ENCODE results near the gene DHX36. TPM values are rescaled to one million over a fixed set of nuclear protein-coding genes. Genes with fewer than 3 reads are reported as not detected.

The DHX36 gene
- total and polyA plus RNA-seq, 4 donors: 15.0 to 86.4 (median 62.9) TPM

DNA sequence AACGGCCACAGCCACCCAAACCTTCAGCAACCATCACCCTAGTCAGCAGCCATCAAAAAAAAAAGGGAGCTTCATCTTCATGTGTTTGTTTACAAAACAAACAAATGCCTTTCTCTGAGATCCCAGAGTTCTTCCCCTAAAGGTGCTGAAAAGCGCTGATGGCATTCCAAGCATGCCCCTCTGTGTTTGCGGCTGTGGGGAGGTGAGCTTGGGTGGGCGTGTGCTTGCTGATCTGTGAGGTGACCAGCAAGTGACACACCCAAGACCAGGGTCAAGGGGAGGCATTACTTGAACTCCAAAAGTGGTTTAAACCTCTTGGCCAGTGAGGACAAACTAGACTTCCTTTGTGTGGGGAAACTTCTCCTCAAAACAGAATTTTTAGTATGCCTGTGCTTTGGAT, 81.5 kb downstream of the DHX36 start:
- Histone ChIP-seq H3K9me3 (ENCODE audit: control insufficient read depth, low read length) (no peaks in the 10 kb centered on the region), H3K27me3 (ENCODE audit: control insufficient read depth in 1 of 2, insufficient read depth in 2 of 2, low read length in 1 of 2) (no peaks in the 10 kb centered on the region), H3K27ac (ENCODE audit: low read depth in 1 of 2, low read length in 2 of 2) (peak overlapping the region; percentile 97 to 98), H3K4me3 (ENCODE audit: low read length in 2 of 2) (no peak overlapping the region), H3K36me3 (ENCODE audit: control insufficient read depth in 1 of 2, insufficient read depth in 2 of 2, low read length in 1 of 2) (peaks cover 0 to 2% of the 10 kb centered on the region in 2 donors), H3K4me1 (ENCODE audit: control insufficient read depth in 1 of 2, insufficient read depth in 2 of 2, low read length in 2 of 2) (peaks cover 2 to 15% of the 10 kb centered on the region in 2 donors)
- WGBS, 2 donors: 86 to 88% methylated on average over 4 of the region's 4 CpGs
- DNase-seq (no peak), ATAC-seq (ENCODE audit: low FRiP score) (no peak)
- intact Hi-C loops (cut with DNase I): loop anchor here in 1 of 2 donors (5.0 kb wide), 1 partner anchor 120 kb away; the partner anchor contains the start of gene ARHGEF26

DNA sequence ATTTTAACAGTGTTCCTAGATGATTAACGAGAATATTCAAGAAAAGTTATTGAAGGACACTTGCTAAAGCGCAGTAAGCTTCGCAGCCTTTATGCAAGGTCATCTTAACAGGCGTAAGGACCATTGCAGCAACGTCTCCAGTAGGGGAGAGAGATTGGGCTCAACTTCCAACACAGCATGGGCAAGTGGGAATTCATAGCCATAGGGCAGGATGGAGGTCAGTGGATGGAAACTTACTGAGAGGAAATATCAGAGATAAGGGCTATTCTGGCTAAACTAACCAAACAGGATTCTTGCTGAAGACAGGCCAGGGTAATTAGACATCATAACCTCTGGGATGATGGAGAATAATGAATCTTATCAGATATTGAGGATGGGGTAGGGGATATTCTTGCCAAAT, 82.8 kb downstream of the DHX36 start:
- 91 to 94% methylated on average over 5 of the region's 5 CpGs for WGBS, 2 donors
- Histone ChIP-seq H3K4me1 (ENCODE audit: control insufficient read depth in 1 of 2, insufficient read depth in 2 of 2, low read length in 2 of 2) (peaks cover 2 to 15% of the 10 kb centered on the region in 2 donors), H3K4me3 (ENCODE audit: low read length in 2 of 2) (no peak overlapping the region), H3K27ac (ENCODE audit: low read depth in 1 of 2, low read length in 2 of 2) (peak overlapping the region in 1 of 2 donors; percentile 54), H3K9me3 (ENCODE audit: control insufficient read depth, low read length) (no peaks in the 10 kb centered on the region), H3K36me3 (ENCODE audit: control insufficient read depth in 1 of 2, insufficient read depth in 2 of 2, low read length in 1 of 2) (peaks cover under 1 to 4% of the 10 kb centered on the region in 2 donors), H3K27me3 (ENCODE audit: control insufficient read depth in 1 of 2, insufficient read depth in 2 of 2, low read length in 1 of 2) (no peaks in the 10 kb centered on the region)
- intact Hi-C loops (cut with DNase I): loop anchor here in 1 of 2 donors (5.0 kb wide), 1 partner anchor 119 kb away; the partner anchor contains the start of gene ARHGEF26
- ATAC-seq (ENCODE audit: low FRiP score) (no peak), DNase-seq (no peak)

DNA sequence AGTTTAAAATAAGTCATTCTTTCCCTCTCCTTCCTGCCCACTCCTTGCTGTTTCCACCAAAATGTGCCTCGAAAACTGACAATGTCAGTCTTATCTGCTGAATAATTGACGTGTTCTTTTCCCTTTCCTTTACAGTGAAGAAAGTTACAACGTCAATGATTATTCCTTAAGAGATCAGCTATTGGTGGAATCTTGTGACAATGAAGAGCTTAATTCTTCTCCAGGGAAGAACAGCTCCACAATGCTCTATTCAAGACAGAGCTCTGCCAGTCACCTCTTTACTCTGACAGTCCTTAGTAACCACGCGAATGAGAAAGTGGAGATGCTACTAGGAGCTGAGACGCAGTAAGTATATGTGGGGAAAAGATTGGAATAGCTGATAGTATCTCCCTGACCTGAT, 84.1 kb downstream of the DHX36 start:
- Histone ChIP-seq H3K4me3 (ENCODE audit: low read length in 2 of 2) (no peak overlapping the region), H3K9me3 (ENCODE audit: control insufficient read depth, low read length) (no peaks in the 10 kb centered on the region), H3K27ac (ENCODE audit: low read depth in 1 of 2, low read length in 2 of 2) (no peak overlapping the region), H3K27me3 (ENCODE audit: control insufficient read depth in 1 of 2, insufficient read depth in 2 of 2, low read length in 1 of 2) (no peaks in the 10 kb centered on the region), H3K4me1 (ENCODE audit: control insufficient read depth in 1 of 2, insufficient read depth in 2 of 2, low read length in 2 of 2) (peaks cover 2 to 15% of the 10 kb centered on the region in 2 donors), H3K36me3 (ENCODE audit: control insufficient read depth in 1 of 2, insufficient read depth in 2 of 2, low read length in 1 of 2) (peaks cover 4% of the 10 kb centered on the region in 2 donors)
- no peak for DNase-seq
- intact Hi-C loops (cut with DNase I): loop anchor here in 1 of 2 donors (5.0 kb wide), 1 partner anchor 118 kb away; the partner anchor contains the start of gene ARHGEF26
- WGBS, 2 donors: 93 to 95% methylated on average over 6 of the region's 6 CpGs
- no peak for ATAC-seq (ENCODE audit: low FRiP score)

DNA sequence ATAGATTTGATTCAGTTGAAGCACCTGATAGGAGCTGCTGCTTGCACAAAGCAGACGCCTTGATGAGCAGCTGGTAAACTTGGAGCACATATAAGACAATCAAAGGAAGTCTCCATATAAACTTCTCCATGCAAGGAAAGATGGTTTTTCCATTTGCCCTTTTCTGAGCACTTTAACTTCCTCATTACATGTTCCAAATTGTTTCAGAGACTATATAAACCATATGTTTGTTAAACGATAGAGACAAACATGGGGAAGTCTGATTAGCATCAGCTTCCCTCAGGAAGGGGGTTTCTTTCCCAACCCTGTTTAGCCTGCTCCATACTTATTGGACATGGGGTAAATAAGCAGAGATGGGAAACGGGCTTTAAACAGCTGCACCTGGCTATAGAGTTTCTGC, 88.0 kb downstream of the DHX36 start:
- Histone ChIP-seq H3K9me3 (ENCODE audit: control insufficient read depth, low read length) (no peaks in the 10 kb centered on the region), H3K4me3 (ENCODE audit: low read length in 2 of 2) (no peak overlapping the region), H3K36me3 (ENCODE audit: control insufficient read depth in 1 of 2, insufficient read depth in 2 of 2, low read length in 1 of 2) (peaks cover 5 to 7% of the 10 kb centered on the region in 2 donors), H3K27ac (ENCODE audit: low read depth in 1 of 2, low read length in 2 of 2) (no peak overlapping the region), H3K27me3 (ENCODE audit: control insufficient read depth in 1 of 2, insufficient read depth in 2 of 2, low read length in 1 of 2) (no peaks in the 10 kb centered on the region), H3K4me1 (ENCODE audit: control insufficient read depth in 1 of 2, insufficient read depth in 2 of 2, low read length in 2 of 2) (peaks cover 0 to 2% of the 10 kb centered on the region in 2 donors)
- 85 to 87% methylated on average over 3 of the region's 3 CpGs for WGBS, 2 donors
- DNase-seq (no peak), ATAC-seq (ENCODE audit: low FRiP score) (no peak)
- intact Hi-C loops (cut with DNase I): no loop called here

DNA sequence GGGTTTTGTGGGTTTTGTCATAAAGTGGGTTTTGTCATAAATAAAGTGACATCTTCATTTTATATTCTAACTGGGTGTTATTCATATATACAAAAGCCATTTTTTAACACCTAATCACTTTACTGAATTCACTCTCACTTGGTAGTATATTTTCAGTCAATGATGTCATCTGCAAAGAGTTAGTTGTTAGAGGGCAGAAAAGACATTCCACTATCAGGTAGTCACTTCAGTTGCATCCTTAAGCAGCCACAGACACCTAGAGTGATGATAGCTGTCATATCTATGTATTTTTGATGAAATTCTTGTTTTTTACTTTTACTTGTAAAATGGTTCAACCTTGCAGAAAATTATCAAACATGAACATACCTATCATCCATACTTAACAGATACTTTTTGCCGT, 89.0 kb downstream of the DHX36 start:
- Histone ChIP-seq H3K36me3 (ENCODE audit: control insufficient read depth in 1 of 2, insufficient read depth in 2 of 2, low read length in 1 of 2) (peaks cover 4 to 7% of the 10 kb centered on the region in 2 donors), H3K27me3 (ENCODE audit: control insufficient read depth in 1 of 2, insufficient read depth in 2 of 2, low read length in 1 of 2) (no peaks in the 10 kb centered on the region), H3K9me3 (ENCODE audit: control insufficient read depth, low read length) (no peaks in the 10 kb centered on the region), H3K27ac (ENCODE audit: low read depth in 1 of 2, low read length in 2 of 2) (no peak overlapping the region), H3K4me1 (ENCODE audit: control insufficient read depth in 1 of 2, insufficient read depth in 2 of 2, low read length in 2 of 2) (peaks cover 0 to 2% of the 10 kb centered on the region in 2 donors), H3K4me3 (ENCODE audit: low read length in 2 of 2) (no peak overlapping the region)
- ATAC-seq (ENCODE audit: low FRiP score) (no peak), DNase-seq (no peak)
- intact Hi-C loops (cut with DNase I): no loop called here
- WGBS, 2 donors: 98 to 100% methylated on average over 1 of the region's 1 CpG

DNA sequence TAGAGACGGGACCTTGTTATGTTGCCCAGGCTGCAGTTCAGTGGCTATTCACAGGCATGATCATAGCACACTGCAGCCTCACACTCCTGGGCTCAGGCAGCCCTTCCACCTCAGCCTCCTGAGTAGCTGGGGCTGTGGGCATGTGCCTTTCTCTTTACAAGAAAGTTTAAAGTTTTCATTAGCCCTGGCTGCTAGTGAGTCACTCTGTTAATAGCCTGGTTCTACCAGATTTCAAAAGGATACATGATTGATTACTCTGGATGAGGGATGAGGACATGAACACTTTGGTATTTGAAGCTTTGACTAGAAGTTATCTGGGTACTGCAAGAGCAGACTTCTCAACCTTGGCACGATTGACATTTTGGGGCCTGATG, 95.1 kb downstream of the DHX36 start:
- DNase-seq: no peak
- Histone ChIP-seq H3K27me3 (ENCODE audit: control insufficient read depth in 1 of 2, insufficient read depth in 2 of 2, low read length in 1 of 2) (no peaks in the 10 kb centered on the region), H3K27ac (ENCODE audit: low read depth in 1 of 2, low read length in 2 of 2) (no peak overlapping the region), H3K36me3 (ENCODE audit: control insufficient read depth in 1 of 2, insufficient read depth in 2 of 2, low read length in 1 of 2) (peaks cover 2% of the 10 kb centered on the region in 2 donors), H3K4me1 (ENCODE audit: control insufficient read depth in 1 of 2, insufficient read depth in 2 of 2, low read length in 2 of 2) (no peaks in the 10 kb centered on the region), H3K4me3 (ENCODE audit: low read length in 2 of 2) (no peak overlapping the region), H3K9me3 (ENCODE audit: control insufficient read depth, low read length) (no peaks in the 10 kb centered on the region)
- intact Hi-C loops (cut with DNase I): no loop called here
- WGBS, 2 donors: 83 to 88% methylated on average over 2 of the region's 2 CpGs
- no peak for ATAC-seq (ENCODE audit: low FRiP score)

DNA sequence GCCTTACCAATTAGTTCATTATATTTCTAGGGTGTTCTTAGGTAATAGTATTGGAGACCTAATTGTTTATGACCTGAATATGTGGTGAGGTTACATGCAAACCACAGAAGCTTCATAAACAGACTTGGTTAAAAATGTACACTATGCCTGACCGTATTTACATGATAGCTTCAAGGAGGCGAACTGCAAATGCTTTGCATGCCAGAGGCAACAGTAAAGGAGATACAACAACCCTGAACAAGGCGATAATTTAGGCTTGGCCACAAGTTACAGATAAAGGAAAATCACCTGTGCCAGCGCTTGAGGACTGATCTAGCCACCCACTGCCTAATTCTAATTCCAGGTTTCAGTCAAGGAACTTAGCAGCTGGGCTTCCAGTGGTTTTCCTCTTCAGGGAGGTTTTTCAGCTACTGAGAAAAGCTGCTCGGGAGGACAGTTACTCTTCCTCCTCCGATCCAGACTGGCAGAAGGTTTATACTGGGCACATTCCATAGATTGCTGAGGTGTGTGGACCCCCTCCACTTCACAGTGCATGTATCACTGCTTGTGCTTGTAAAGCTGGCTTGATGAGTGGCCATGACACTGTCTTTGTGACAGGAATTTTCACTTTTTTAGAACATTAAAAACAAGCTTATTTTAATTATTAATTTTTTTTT, 95.6 kb downstream of the DHX36 start:
- DNase-seq: no peak
- no peak overlapping the region for H3K4me3 ChIP-seq (ENCODE audit: low read length in 2 of 2)
- no peaks in the 10 kb centered on the region for H3K9me3 ChIP-seq (ENCODE audit: control insufficient read depth, low read length)
- H3K27me3 ChIP-seq (ENCODE audit: control insufficient read depth in 1 of 2, insufficient read depth in 2 of 2, low read length in 1 of 2): no peaks in the 10 kb centered on the region
- intact Hi-C loops (cut with DNase I): no loop called here
- 95% methylated on average over 6 of the region's 6 CpGs for WGBS, 2 donors
- H3K27ac ChIP-seq (ENCODE audit: low read depth in 1 of 2, low read length in 2 of 2): no peak overlapping the region
- H3K36me3 ChIP-seq (ENCODE audit: control insufficient read depth in 1 of 2, insufficient read depth in 2 of 2, low read length in 1 of 2): no peaks in the 10 kb centered on the region
- no peaks in the 10 kb centered on the region for H3K4me1 ChIP-seq (ENCODE audit: control insufficient read depth in 1 of 2, insufficient read depth in 2 of 2, low read length in 2 of 2)
- ATAC-seq (ENCODE audit: low FRiP score): no peak

DNA sequence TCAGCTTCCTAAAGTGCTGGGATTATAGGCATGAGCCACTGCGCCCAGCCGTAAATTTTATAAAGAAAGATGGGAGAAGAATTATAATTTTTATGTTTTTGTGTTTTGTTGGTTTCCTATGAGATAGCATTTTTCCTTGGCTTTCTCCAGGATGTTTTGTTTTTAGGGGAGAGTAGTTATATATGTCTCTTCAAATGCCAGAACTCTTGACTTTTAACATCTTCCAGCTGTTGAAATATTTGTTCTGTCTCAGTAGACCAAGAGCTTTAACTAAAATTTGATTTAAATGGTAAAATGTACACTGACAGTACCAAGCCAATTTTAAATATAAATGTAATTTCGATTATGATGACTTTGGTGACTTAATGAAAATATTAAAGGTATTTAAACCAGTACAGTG, 96.8 kb downstream of the DHX36 start:
- H3K27me3 ChIP-seq (ENCODE audit: control insufficient read depth in 1 of 2, insufficient read depth in 2 of 2, low read length in 1 of 2): no peaks in the 10 kb centered on the region
- H3K36me3 ChIP-seq (ENCODE audit: control insufficient read depth in 1 of 2, insufficient read depth in 2 of 2, low read length in 1 of 2): no peaks in the 10 kb centered on the region
- no peaks in the 10 kb centered on the region for H3K9me3 ChIP-seq (ENCODE audit: control insufficient read depth, low read length)
- H3K27ac ChIP-seq (ENCODE audit: low read depth in 1 of 2, low read length in 2 of 2): no peak overlapping the region
- no peaks in the 10 kb centered on the region for H3K4me1 ChIP-seq (ENCODE audit: control insufficient read depth in 1 of 2, insufficient read depth in 2 of 2, low read length in 2 of 2)
- ATAC-seq (ENCODE audit: low FRiP score): no peak
- intact Hi-C loops (cut with DNase I): no loop called here
- 82 to 87% methylated on average over 3 of the region's 3 CpGs for WGBS, 2 donors
- no peak for DNase-seq
- no peak overlapping the region for H3K4me3 ChIP-seq (ENCODE audit: low read length in 2 of 2)

DNA sequence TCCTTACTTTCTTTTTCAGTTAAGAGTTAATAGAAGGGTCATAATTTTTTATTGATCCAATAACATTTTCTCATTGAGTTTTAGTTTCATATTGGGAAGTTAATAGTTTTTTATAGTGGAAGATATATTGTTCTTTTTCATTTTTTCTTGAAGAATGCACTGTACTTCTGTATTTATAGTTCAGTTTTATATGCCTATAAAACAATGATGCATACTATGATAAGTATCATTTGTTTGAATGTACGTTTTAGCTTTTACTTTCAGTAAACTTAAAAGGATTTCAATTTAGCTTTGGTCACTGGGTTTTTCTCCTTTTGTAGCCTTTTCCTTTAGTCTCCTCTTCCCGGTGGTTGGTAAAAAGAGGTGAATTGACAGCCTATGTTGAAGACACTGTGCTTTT, 98.8 kb downstream of the DHX36 start:
- Histone ChIP-seq H3K27me3 (ENCODE audit: control insufficient read depth in 1 of 2, insufficient read depth in 2 of 2, low read length in 1 of 2) (no peaks in the 10 kb centered on the region), H3K9me3 (ENCODE audit: control insufficient read depth, low read length) (no peaks in the 10 kb centered on the region), H3K4me3 (ENCODE audit: low read length in 2 of 2) (no peak overlapping the region), H3K36me3 (ENCODE audit: control insufficient read depth in 1 of 2, insufficient read depth in 2 of 2, low read length in 1 of 2) (no peaks in the 10 kb centered on the region), H3K27ac (ENCODE audit: low read depth in 1 of 2, low read length in 2 of 2) (no peak overlapping the region), H3K4me1 (ENCODE audit: control insufficient read depth in 1 of 2, insufficient read depth in 2 of 2, low read length in 2 of 2) (no peaks in the 10 kb centered on the region)
- no peak for DNase-seq
- intact Hi-C loops (cut with DNase I): no loop called here
- ATAC-seq (ENCODE audit: low FRiP score): no peak
- 81 to 93% methylated on average over 2 of the region's 2 CpGs for WGBS, 2 donors
